Lung (tissue), 12 donors: ENCODE measurements around the gene BBS1. TPM values are rescaled to one million over a fixed set of nuclear protein-coding genes. Genes with fewer than 3 reads are reported as not detected.

Experiments
- ATAC-seq: fragments of 200-7000 bp; cut with Tn5 transposase; one replicate; pipeline ENCODE4 v1.9.1; 2020; ENCODE audit warnings: moderate number of reproducible peaks; ENCODE audit not compliant: insufficient read depth, low FRiP score
- DNase-seq, 3 donors: peaks; one replicate each; pipeline ENCODE4 v3.0.0-alpha.2; 2013 to 2017
- H3K27ac ChIP-seq, 2 donors: one replicate each; pipeline ENCODE4 v1.5.1; 2013; ENCODE audit warnings: mild to moderate bottlenecking in 2 of 2, moderate library complexity in 2 of 2, control low read depth in 1 of 2, inconsistent platforms in 1 of 2, low read depth in 1 of 2, low read length in 1 of 2
- H3K27me3 ChIP-seq, 3 donors: one replicate each; pipeline ENCODE4 v1.5.1; 2013; ENCODE audit warnings: low read length in 2 of 3; ENCODE audit not compliant: control insufficient read depth in 3 of 3, insufficient read depth in 3 of 3
- H3K36me3 ChIP-seq, 4 donors: one replicate each; pipeline ENCODE4 v1.5.1; 2013; ENCODE audit warnings: low read length in 4 of 4, mild to moderate bottlenecking in 1 of 4, moderate library complexity in 1 of 4; ENCODE audit not compliant: control insufficient read depth in 4 of 4, insufficient read depth in 4 of 4
- H3K4me1 ChIP-seq, 5 donors: one replicate each; pipeline ENCODE4 v1.5.1; 2013; ENCODE audit warnings: low read length in 5 of 5, mild to moderate bottlenecking in 2 of 5, moderate library complexity in 1 of 5; ENCODE audit not compliant: control insufficient read depth in 5 of 5, insufficient read depth in 5 of 5
- H3K4me3 ChIP-seq: one replicate; pipeline ENCODE4 v1.5.1; 2013; ENCODE audit warnings: mild to moderate bottlenecking, control low read depth, moderate library complexity
- H3K9ac ChIP-seq, 2 donors: one replicate each; pipeline ENCODE4 v1.5.1; 2013; ENCODE audit warnings: low read length in 2 of 2, control low read depth in 1 of 2; ENCODE audit not compliant: insufficient read depth in 1 of 2
- H3K9me3 ChIP-seq, 4 donors: one replicate each; pipeline ENCODE4 v1.5.1; 2013; ENCODE audit warnings: low read length in 3 of 4, mild to moderate bottlenecking in 1 of 4, moderate library complexity in 1 of 4; ENCODE audit not compliant: control insufficient read depth in 4 of 4, insufficient read depth in 3 of 4
- WGBS, 2 donors: extraction: QIAGEN DNeasy Blood & Tissue Kit; methylation state at CpG; one replicate each; pipeline ENCODE4 v1.1.7; 2013; 5-methylcytosine and 5-hydroxymethylcytosine counted together
- polyA plus RNA-seq, 2 donors: library from polyadenylated mRNA; stranded (reverse); fragments of 200-250 nt; gene quantifications; one replicate each; pipeline ENCODE4 v1.2.1, GENCODE V29; 2013
- total RNA-seq, 2 donors: library from RNA; depleted of rRNA in 1 of 2; stranded (reverse); fragments of >200 nt in 1 of 2; gene quantifications; one replicate each; pipeline ENCODE4 v1.2.1, GENCODE V29; 2014 to 2021
- TF ChIP-seq, protein P1 (sequence below): IDR thresholded peaks from 2 replicates; pipeline ENCODE4 v1.5.1; 2012; ENCODE audit warnings: mild to moderate bottlenecking; ENCODE audit errors: control extremely low read depth, extremely low read depth
- donor health status: control.
- donor health status: control.
- donor health status: Bipolar disorder and iron deficiency.
- donor health status: healthy.
- donor health status: DM: yes; HTN: yes; CAD: no.

Gene BBS1
- total and polyA plus RNA-seq, 4 donors = 12.5 to 75.6 (median 29.3) TPM

DNA sequence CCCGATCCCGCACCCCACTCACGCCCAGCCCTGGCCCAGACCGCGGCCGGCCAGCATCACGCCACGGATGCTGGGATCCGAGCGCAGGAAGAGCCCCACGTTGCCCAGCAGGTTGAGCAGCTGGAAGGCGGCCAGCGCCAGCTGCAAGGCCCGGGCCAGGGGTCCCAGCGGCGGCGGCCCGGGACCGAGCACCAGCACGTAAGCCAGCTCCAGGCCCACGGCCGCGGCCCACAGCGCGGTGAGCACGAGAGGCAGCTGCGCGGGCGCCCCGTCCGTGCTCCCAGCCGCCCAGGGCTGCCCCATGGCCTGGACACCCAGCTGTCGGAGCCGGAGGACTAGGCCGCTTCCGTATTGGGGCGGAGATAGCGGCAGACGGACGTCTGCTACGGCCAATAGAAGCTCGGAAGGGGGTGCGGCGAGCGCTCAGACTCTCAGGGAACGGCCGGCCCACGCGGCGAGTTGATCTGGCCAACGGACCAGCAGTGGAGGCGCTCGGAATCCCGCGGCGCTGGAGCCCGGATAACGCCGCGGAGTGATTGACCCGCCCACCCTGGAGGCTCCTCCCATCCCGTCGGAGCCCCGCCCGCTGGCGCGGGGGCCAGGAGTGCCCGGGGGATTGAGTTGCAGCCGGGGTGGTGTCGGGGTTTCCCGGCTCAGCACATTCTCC is 35.4 kb downstream of the BBS1 start, which contains the start of gene ZDHHC24:
Gene ZDHHC24 (minus strand): TSS at position 348 of the 667 bp plus-strand sequence. CDS start 45 bp downstream, at position 303.
- WGBS, 2 donors = 0% methylated on average over 69 to 71 of the region's 71 CpGs
- peaks cover 0 to 14% (median 7%) of the 10 kb centered on the region in 5 donors for H3K4me1 ChIP-seq
- H3K27me3 ChIP-seq = peaks cover 0 to 2% (median 0%) of the 10 kb centered on the region in 3 donors
- H3K9me3 ChIP-seq = no peaks in the 10 kb centered on the region
- ATAC-seq = peak; percentile 97
- TF ChIP-seq, protein P1, sequence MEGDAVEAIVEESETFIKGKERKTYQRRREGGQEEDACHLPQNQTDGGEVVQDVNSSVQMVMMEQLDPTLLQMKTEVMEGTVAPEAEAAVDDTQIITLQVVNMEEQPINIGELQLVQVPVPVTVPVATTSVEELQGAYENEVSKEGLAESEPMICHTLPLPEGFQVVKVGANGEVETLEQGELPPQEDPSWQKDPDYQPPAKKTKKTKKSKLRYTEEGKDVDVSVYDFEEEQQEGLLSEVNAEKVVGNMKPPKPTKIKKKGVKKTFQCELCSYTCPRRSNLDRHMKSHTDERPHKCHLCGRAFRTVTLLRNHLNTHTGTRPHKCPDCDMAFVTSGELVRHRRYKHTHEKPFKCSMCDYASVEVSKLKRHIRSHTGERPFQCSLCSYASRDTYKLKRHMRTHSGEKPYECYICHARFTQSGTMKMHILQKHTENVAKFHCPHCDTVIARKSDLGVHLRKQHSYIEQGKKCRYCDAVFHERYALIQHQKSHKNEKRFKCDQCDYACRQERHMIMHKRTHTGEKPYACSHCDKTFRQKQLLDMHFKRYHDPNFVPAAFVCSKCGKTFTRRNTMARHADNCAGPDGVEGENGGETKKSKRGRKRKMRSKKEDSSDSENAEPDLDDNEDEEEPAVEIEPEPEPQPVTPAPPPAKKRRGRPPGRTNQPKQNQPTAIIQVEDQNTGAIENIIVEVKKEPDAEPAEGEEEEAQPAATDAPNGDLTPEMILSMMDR = no peak
- peak; percentile 94 to 95 (median 94) for DNase-seq
- H3K9ac ChIP-seq = peak within 1 kb of the TSS; percentile 37 to 42
- H3K4me3 ChIP-seq = peak within 1 kb of the TSS; percentile 93
- peak within 1 kb of the TSS; percentile 68 to 87 for H3K27ac ChIP-seq
- H3K36me3 ChIP-seq = peaks cover 0 to 13% (median 0%) of the 10 kb centered on the region in 4 donors

DNA sequence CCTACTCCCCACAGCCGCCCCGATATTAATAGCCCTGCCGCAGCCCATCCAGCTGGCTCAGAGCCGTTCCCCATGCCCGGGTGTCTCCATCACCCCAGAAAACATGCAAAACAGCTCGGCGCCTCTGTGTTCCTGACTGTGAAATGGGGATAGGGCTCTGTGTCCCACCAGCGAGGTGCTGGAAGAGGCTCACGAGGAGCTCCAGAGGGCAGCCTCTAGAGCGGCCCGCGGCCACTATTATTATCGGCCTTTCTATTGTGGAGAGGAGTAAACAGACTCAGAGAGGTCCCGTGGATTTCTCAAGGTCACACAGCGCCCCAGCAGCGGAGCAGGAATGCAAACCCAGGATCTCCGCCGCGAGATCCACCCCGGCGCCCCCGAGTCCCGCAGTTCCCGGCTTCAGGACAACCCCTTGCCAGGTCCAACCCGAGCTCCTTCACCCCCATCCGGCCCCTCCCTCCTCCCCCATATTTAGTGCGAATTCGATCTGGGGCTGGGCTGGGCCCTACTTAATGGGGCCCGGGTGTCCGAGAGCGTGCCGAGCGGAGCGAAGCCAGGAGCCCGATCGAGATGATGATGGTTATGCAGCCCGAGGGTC is 36.0 kb downstream of the BBS1 start, which contains the start of gene ACTN3:
Gene ACTN3 (plus strand): TSS at position 536 of the 598 bp plus-strand sequence. CDS start 35 bp downstream, at position 571.
- 5 to 7% methylated on average over 37 of the region's 37 CpGs for WGBS, 2 donors
- DNase-seq = peak in 2 of 3 donors; percentile 11 to 23

DNA sequence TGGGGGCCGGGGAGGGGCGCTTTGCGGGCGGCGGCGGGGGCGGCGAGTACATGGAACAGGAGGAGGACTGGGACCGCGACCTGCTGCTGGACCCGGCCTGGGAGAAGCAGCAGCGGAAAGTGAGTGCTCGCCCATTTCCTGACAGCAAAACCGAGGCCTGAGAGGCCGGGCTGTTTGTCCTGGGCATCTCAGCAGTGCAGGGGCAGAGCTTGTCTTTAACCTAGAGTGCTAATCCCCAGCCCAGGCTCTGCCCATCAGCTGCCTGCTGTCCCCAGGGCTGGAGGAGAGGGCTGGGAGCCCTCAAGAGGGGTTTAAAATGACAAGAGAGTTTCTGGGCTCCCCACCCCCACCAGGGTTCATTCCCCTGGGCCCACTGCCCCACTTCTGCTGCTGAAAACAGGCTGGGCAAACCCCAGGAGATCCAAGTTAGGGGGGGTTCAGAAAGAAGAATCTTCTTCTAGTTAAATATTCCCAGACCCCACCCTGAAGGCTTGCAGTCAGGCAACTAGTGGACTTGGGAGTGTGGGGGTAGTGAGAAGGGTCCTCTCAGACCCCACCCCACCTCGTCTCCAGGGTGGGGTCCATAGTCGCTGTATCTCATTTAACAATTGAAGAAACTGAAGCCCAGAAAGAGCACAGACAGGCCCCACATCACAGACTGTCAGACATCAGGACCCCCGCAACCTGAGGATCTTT is 36.7 kb downstream of the BBS1 start:
- H3K4me3 ChIP-seq = no peak overlapping the region

More for the DNA sequence above, 36.0 kb downstream of the BBS1 start, which contains the start of gene ACTN3:
- TF ChIP-seq, protein P1 = no peak
- Histone ChIP-seq H3K4me1 (peaks cover 0 to 14% (median 7%) of the 10 kb centered on the region in 5 donors), H3K4me3 (peak within 1 kb of the TSS; percentile 93), H3K27me3 (peaks cover 0 to 2% (median 0%) of the 10 kb centered on the region in 3 donors), H3K27ac (peak within 1 kb of the TSS; percentile 68 to 87), H3K36me3 (peaks cover 0 to 11% (median 0%) of the 10 kb centered on the region in 4 donors), H3K9ac (peak within 1 kb of the TSS in 1 of 2 donors; percentile 37), H3K9me3 (no peaks in the 10 kb centered on the region)
- no peak for ATAC-seq

More for the DNA sequence above, 36.7 kb downstream of the BBS1 start:
- DNase-seq (no peak), ATAC-seq (no peak)
- Histone ChIP-seq H3K9me3 (no peaks in the 10 kb centered on the region), H3K27me3 (peaks cover 0 to 2% (median 0%) of the 10 kb centered on the region in 3 donors), H3K4me1 (peaks cover 0 to 14% (median 7%) of the 10 kb centered on the region in 5 donors), H3K36me3 (peaks cover 0 to 7% (median 0%) of the 10 kb centered on the region in 4 donors), H3K9ac (no peak overlapping the region), H3K27ac (no peak overlapping the region)
- TF ChIP-seq, protein P1 = no peak
- 35 to 46% methylated on average over 18 of the region's 18 CpGs for WGBS, 2 donors
